SU-DHL-6 (cell line): ENCODE data around the gene NEAT1.

ENCODE experiments used
- EZH2phosphoT487 ChIP-seq: fragments of 200-600 bp; sonication (generic), shearing (Covaris generic); conservative IDR thresholded peaks from 2 replicates; pipeline ENCODE4 v1.6.1; 2018; ENCODE audit warnings: mild to moderate bottlenecking, antibody characterized with exemption, low read length, moderate library complexity, mixed read lengths
- TF ChIP-seq, protein P1 (sequence below): fragments of 200-600 bp; sonication (generic); IDR thresholded peaks from one replicate; pipeline ENCODE4 v1.5.1; 2017; ENCODE audit warnings: antibody characterized with exemption, mild to moderate bottlenecking, low read length, moderate library complexity; ENCODE audit not compliant: insufficient read depth, poor library complexity, severe bottlenecking

DNA sequence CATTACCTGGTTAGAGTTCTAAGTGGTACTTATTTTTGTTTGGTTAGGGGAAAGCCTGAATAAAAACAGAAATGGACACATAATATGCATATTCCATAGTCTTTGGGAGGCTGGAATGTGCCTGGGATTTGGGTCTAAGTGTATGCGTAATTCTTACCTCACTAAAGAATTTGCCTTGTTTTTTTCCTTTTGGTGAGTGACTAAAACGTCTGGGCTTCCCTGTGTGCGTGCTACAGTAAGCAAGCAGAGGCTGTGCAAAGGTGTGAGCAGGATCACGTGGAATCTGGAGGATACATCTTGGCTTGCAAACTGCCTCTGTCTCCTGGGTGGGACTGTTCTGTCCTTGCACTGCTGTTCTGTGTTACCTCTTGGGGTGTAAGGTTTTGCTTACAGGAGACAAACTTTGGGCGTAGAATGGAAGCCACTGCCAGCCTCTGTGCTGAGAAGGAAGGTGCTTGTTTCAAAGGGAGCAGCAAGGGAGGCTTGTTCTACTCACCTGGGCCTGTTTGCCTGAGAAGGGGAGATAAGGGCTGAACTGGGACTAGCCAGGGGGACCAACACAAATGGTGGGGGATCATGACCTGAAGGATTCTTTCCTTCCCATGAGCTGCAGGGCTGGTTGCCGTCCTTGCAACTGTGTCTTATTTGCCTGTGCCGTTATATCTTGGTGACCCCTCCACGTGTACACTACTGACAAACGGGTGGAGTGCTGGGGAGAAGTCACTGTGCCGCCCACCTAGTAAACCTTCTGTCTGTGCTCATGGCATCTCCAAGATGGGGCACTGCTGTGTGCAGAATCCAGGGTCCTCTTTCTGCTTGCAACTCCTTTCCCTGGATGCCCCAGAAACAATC, 4.5 kb downstream of the NEAT1 start:
- TF ChIP-seq, protein P1, sequence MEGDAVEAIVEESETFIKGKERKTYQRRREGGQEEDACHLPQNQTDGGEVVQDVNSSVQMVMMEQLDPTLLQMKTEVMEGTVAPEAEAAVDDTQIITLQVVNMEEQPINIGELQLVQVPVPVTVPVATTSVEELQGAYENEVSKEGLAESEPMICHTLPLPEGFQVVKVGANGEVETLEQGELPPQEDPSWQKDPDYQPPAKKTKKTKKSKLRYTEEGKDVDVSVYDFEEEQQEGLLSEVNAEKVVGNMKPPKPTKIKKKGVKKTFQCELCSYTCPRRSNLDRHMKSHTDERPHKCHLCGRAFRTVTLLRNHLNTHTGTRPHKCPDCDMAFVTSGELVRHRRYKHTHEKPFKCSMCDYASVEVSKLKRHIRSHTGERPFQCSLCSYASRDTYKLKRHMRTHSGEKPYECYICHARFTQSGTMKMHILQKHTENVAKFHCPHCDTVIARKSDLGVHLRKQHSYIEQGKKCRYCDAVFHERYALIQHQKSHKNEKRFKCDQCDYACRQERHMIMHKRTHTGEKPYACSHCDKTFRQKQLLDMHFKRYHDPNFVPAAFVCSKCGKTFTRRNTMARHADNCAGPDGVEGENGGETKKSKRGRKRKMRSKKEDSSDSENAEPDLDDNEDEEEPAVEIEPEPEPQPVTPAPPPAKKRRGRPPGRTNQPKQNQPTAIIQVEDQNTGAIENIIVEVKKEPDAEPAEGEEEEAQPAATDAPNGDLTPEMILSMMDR: no peak
- no peak for TF ChIP-seq EZH2phosphoT487
